Neural progenitor cell (in vitro differentiated cells): Measurements from ENCODE around the gene TCP11.

Experiments
- EZH2 ChIP-seq: fragments of 200-600 bp; sonication (generic); IDR thresholded peaks from 2 replicates; pipeline ENCODE4 v1.6.1; 2017; ENCODE audit warnings: antibody characterized with exemption, mild to moderate bottlenecking, moderate library complexity
- TF ChIP-seq, protein P1 (sequence below): fragments of 200-600 bp; sonication (generic); IDR thresholded peaks from 2 replicates; pipeline ENCODE4 v1.5.1; 2017; ENCODE audit warnings: antibody characterized with exemption, mild to moderate bottlenecking

DNA sequence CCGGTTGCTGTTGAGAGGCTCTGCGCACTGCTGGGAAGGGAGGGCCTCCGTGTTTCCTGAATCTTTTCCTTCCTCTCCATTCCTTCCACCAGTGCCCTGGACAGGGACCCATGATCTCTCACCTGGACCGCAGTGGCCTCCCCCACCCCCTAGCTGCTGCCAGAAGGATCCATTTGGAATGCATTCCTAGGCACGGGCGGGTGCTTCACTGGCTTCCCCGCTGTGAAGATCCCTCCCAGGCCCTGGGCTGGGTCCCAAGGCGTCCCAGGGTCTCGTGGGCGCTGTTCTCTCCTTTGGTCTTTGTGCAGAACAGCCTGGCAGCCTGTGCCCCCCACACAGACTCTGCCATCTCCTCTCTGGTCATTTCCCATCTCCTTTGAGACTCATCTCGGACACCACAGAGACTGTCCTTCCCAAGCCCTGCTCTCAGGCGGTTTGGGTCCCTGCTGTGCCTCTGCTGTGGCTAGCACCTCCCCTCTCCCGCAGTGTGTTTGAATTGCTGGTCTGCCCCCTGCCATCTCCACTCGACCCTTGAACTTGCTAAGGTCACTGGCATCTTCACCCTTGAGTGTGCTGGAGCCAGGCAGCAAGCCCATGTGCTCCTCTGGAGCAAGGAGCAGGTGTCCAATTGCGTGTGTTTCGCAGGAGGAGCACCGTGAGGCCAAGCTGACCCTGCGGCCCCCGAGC lies 59.0 kb downstream of the TCP11 start:
- TF ChIP-seq, protein P1, sequence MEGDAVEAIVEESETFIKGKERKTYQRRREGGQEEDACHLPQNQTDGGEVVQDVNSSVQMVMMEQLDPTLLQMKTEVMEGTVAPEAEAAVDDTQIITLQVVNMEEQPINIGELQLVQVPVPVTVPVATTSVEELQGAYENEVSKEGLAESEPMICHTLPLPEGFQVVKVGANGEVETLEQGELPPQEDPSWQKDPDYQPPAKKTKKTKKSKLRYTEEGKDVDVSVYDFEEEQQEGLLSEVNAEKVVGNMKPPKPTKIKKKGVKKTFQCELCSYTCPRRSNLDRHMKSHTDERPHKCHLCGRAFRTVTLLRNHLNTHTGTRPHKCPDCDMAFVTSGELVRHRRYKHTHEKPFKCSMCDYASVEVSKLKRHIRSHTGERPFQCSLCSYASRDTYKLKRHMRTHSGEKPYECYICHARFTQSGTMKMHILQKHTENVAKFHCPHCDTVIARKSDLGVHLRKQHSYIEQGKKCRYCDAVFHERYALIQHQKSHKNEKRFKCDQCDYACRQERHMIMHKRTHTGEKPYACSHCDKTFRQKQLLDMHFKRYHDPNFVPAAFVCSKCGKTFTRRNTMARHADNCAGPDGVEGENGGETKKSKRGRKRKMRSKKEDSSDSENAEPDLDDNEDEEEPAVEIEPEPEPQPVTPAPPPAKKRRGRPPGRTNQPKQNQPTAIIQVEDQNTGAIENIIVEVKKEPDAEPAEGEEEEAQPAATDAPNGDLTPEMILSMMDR = no peak
- TF ChIP-seq EZH2 = no peak
